GM18520 (cell line): ENCODE measurements around the gene XYLT1.

Experiments
- ATAC-seq: cut with Tn5 transposase; IDR thresholded peaks from one replicate; pipeline ENCODE4 v1.9.1; 2021; ENCODE audit not compliant: unreplicated experiment

Gene XYLT1

DNA sequence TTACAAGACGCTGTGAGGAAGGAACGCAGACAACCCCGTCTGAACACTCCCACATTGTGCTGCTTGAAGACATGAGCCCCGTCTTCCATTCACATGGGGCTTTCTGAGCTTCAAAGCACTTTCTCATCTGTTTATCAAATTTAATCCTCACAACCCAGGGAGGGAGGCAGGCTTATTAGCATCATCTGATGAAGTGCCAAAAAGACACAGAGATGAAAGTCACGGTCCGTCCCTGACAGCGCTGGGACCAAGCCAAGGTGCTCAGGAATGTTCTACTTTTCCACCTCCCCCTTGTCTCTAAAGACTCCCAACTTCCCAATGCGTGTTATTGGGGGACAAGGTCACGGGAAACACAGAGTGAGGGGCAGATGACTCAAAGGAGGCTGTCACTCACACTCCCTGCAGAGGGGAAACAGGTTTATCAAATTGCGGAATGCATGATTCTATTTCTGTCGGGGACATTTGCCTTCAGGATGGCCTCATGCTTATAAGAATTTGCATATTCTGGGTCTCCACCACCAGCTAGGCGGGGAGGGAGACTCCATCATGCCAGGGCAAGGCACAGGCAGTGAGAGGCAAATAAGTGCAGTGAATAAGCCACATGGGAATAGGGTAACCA, 10.7 kb downstream of the XYLT1 start:
- ATAC-seq: no peak

DNA sequence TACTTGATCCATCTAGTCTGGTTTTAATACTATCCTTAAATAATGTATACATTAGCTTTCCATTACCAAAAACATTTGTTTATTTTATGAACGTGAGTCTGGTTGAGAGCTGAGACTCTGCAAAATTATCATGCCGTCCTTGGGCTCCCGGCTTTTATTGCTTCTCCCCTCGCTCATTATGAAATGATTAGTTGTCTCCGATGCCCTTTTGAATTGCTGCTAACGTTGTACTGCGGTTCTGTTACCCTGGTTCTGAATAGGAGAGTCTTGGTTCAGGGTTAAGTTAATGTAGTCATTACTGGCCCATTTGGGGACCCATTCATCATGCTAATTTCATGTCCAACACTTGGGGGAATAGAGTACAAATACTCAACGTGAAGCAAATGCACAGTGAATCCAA, 12.8 kb downstream of the XYLT1 start:
- no peak for ATAC-seq

DNA sequence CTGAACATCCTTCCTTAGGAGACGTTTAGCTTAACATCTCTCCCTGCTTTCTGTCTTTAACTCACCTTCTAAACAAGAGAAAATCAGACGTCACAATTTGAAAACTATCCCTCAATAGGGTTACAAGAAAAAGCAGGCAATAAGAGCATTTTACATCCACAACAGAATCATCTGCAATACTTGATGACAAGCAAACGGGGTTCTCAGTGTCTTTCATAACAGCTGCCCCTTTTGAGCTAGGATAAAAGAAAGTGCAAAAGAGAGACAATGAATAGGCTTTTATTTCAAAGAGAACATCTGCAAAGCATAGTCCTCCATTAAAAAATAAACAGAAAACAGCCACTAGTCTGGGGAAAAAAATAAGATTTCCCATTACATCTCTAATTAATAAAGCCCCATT, 13.2 kb downstream of the XYLT1 start:
- no peak for ATAC-seq

DNA sequence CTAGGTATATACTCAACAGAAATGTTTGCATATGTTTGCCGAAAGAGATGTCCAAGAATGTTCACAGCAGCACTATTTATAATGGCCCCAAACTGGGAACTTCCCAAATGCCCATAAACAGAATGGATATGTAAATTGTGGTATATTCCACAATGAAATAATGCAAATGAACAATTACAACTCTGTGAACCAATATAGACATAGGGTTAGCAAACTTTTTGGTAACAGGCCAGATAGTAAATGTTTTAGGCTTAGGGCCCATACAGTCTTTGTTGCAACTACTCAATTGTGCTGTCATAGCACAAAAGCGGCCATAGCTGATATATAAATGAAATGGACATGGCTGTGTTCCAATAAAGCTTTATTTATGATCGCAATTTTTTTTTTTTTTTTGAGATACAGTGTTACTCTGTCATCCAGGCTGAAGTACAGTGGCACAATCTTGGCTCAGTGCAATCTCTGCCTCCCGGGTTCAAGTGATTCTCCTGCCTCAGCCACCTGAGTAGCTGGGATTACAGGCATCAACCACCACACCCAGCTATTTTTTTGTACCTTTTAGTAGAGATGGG, 16.5 kb downstream of the XYLT1 start:
- ATAC-seq: no peak

DNA sequence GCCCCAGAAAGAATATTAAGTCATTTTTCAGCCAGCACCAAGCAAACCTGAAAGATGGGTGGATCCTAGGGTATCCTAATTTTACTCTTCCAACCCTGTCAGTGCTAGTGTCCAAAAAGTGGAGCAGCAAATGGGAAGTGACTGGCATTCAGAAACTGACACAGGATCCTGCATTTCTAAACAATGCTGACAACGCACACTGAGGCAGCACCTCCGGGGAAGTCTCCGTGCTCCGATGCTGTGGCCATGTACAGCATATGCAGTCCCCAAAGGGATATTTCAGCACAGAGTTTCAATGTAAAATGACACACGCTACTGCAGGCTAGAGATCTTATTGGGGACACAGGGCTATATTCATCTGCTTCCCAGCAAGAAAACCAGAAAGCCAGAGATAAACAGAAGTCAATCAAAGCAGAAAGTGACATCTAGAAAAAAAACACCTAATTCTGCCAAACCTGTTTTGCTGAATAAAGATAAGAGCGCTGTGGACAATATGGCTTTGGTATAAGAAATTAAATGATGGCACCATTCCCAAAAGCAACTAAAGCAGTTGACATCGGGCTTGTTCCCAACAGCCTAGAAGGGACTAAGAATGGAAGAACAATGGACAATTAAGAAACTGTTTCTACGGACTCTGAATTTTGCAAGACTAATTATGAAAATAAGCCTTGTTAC, 17.3 kb downstream of the XYLT1 start:
- ATAC-seq: no peak

DNA sequence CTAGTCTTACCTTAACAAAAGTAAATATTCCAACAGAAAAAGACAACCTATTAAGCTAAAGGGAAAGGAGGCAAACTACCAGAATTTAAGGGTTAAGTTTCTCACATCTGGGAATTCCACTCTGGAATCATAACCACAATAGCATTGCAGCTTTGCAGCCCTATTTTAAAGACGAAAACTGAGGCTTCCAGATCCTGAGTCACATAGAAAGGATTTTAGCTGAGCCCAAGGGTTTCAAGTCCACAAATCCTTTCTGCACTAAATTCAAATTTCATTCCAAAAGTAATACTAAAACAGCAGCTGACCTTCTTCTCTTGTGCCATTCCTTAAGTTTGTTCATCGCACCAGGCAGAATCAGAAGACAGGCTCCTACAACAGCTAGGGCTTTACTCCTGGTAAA, 17.8 kb downstream of the XYLT1 start:
- ATAC-seq: no peak

DNA sequence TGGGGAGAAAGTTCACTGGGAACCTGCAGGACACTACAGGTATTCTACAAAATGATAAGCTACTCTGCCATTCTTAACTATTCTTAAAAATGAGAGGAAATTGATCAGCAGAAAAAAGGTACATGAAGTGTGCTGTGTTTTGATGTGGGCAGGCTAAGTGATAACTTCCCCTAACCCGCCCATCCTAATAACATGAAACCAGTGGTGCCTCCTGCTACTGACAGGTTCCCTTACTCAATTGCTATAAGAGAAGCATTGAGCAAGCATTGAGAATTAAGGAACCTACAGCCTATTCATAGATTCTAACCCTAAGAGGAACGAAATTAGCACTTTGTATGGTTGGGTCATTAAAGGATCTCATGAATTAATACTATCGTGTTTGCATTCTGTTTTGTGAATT, 18.9 kb downstream of the XYLT1 start:
- no peak for ATAC-seq

DNA sequence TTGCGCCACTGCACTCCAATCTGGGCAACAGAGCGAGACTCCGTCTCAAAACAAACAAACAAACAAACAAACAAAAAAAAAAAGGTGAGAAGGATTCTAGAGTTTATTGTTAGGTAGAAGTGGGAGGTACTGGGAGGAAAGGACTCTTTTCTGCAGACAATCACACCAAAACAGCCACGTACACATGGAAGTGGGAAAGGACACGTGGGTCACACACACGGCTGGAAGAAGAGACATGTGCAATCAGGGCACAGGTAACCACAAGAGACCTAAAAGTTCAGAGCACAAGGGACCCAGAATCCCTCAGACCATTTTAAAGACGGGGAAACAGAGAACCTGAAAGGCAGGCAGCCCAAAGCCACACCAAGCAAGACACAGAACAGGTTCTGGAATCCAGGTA, 20.5 kb downstream of the XYLT1 start:
- ATAC-seq: no peak

DNA sequence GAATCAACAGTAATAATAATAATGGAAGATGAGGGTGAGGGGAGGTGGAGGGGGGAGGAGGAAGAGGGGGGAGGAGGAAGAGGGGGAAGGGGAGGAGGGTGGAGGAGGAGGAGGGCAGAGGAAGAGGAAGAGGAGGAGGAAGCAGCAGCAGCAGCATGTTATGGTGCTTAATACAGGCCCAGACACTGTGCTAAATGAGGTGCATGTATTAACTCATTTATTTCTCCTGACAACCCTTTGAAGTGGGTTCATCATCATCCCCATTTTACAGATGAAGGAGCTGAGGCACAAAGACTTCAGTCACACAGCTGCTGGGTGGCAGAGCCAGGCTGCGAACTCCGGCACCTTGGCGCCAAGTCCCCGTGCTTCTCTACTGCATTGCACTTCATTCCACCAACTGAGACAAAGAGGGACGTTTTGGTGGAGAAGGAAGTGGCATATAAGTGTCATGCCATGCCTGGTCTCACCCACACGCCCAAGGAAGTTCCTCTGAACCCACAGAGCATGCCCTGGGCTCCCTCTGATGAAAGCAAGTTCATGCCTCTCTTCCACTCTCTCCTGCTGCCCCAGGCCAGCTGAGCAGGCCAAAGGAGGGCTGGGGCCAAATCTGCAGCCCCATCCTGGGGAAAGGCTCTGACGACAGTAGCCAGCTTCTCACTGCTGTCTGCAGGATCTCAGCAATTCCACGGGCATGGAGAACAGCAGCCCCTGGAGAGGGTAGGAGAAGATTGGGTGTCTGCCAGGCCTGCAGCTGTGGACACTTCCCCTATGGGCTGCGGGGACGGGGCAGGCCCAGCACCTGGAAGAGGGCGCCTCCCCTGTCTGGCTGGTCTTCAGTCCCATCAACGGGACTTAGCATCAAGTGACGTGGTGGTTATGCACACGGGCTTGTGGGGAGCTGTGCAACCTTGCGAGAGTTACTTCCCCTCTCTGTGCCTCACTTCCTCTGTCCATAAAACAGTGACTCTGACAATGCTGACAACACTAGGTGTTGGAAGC, 21.8 kb downstream of the XYLT1 start:
- ATAC-seq: no peak

DNA sequence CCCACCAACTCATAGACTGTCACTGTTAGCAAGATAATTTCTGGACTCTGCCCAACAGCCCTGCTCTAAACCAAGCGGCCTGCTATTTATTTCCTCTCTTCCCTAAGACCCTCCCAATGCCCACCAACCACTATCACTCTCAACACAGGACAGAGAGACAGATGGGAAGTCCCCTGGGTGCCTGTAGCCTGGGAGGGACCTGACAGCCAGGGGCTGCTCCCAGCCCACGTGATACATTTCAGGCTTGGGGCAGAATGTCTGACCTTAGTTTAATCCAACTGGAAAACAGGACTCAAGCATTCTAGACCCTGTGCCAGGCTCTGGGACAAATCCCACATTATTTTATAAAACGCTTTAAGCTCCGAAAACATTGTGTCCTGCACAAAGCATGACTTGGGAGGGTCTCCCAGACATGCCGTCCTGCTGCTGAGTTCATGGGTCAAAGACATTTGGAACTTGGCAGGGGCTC, 23.6 kb downstream of the XYLT1 start:
- no peak for ATAC-seq

DNA sequence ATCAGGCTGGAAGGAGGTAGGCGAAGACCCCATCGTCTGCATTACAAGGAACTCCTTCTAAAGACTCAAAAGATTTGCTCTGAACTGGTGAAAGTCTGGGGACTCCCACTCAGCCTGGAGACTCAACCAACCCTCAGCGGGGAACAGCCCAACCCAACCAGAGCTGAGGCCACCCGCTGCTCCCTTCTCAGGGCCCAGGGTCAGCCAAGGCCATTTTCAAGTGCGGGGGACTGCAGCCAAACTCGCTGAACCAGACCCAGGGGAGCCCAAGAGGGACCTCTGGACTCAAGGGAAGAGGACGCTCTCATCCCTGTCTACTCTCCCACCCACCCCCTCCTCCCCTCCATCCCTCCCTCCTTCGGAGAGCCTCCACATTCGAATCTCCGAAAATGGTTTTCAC, 24.1 kb downstream of the XYLT1 start:
- no peak for ATAC-seq

DNA sequence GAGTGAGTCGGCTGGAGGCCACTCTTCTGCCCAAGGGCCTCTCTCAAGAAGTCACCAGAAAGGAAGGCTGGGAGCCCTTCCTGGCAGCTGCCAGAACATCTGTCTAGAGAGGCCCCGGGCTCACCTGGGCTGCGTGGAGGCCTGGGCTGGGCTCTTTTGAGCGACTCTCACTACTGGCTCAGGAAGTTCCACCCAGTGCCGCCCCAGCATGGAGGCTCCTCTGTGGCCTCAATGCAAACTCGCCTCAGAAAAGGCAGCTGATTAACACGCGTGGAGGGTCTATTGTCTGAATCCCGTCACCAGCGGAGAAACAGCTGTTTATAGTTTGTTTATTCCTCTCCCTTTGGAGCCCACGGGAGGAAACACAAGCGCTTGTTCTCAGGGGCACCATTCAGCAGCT, 25.3 kb downstream of the XYLT1 start:
- ATAC-seq: no peak

DNA sequence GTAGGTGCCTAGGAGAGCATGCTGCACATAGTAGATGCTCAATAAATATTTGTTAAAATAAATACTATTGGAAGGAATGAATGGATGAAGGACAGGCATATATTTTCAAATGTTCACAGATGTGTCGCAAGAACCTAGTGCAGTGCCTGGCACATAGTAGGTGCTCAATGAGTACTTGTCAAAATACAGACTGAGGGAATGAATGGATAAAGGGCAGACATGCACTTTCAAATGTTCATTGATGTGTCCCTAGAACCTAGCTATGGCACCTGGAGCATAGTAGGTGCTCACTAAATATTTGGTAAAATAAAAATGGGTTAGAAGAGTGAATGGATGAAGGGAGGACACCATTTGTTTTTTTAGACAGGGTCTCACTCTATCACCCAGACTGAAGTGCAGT, 26.1 kb downstream of the XYLT1 start:
- no peak for ATAC-seq

DNA sequence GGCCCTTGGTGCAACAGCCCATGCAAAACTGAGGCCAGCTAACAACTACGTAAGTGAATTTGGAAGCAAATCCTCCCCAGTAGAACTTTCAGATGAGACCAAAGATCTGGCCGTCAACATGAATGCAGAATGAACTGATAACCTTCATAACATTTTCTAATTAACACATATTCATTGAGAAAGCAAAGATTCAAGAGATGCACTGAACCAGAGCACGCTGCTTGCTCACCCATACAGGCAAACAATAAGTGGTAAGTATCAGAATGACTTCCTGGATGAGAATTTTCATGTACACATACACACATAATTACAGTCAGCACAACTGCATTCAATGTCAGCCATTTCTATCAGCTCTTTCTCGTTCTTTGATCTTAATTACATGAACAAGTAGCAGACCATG, 30.6 kb downstream of the XYLT1 start:
- no peak for ATAC-seq

DNA sequence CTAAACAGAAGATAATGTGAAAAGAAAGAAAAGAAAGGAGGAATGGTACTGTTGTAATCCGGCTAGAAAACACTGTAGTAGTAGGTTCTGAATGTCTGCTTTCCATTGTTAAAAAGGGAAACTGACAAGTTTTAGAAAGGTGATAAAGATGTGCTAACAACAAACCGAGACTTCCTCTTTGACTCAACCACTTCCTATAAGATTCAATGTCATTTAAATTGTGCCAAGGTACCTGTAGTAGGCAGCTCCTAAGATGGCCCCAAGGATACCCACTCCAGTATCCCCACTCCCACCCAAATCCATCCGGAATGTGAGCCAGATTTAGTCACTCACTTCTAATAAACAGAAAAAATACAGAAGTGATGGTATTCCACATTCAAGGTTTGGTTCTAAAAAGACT, 31.2 kb downstream of the XYLT1 start:
- no peak for ATAC-seq

DNA sequence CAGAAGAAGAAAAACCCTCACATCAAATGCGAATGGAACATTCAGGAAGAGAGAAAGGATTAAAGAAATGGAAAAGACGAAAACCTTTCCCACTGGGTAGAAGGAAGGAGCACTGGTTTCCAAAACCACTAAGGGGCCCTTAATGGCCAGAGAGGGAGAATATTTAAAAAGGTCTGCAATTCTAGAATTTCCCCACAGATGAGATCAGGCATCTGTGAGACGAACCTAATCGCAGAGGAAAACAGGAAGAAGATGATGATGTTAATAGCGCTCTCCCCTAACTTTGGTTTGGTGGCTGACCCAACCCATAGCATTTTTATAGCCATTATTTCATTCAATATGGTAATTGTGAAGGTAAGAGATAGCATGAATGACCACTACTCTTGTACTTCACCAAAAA, 32.8 kb downstream of the XYLT1 start:
- no peak for ATAC-seq

DNA sequence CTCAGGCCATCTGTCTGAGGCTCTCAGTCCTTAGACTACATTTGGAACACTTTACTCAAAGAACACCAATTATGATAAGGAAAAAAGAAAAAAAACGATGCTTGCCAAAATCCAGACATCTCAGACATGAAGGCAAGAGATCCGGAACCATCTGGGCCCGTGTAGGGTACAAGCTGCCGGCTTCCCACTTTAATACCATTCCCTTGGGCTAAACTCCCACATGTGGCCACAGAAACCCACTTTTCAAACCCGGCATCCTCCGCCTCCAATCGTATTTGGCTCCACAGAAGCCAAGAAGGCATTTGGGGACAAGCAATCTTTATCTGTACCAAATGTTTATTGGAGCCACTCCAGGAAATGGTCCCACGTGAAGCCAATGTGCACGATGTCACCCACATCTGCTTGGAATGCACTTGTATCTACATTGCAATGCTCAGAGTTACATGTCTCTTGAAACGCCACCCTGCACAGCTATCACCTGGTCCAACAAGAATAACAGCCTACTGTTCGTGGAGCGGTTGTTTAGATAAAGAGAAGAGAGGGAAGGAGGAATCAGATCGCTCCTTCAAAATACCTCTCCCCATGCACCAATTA, 33.5 kb downstream of the XYLT1 start:
- no peak for ATAC-seq

DNA sequence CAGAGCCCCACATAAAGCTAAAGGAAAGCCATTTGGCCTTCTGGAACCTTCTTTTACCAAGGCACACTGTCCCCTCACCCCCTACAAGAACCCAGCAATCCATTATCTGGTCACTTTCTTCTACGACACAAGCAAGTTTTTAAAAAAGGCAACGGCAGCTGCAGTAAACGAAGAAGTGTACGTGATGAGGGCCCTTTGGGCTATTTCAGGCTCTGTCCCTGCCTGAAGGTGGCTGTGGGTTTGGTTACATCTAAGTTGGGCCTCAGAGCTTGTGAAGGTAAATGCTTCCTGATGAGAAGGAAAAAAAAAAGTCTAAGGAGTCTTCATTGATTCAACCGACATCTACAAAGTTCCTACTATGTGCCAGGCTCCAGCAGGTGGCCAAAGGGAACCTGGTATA, 35.4 kb downstream of the XYLT1 start:
- ATAC-seq: no peak

DNA sequence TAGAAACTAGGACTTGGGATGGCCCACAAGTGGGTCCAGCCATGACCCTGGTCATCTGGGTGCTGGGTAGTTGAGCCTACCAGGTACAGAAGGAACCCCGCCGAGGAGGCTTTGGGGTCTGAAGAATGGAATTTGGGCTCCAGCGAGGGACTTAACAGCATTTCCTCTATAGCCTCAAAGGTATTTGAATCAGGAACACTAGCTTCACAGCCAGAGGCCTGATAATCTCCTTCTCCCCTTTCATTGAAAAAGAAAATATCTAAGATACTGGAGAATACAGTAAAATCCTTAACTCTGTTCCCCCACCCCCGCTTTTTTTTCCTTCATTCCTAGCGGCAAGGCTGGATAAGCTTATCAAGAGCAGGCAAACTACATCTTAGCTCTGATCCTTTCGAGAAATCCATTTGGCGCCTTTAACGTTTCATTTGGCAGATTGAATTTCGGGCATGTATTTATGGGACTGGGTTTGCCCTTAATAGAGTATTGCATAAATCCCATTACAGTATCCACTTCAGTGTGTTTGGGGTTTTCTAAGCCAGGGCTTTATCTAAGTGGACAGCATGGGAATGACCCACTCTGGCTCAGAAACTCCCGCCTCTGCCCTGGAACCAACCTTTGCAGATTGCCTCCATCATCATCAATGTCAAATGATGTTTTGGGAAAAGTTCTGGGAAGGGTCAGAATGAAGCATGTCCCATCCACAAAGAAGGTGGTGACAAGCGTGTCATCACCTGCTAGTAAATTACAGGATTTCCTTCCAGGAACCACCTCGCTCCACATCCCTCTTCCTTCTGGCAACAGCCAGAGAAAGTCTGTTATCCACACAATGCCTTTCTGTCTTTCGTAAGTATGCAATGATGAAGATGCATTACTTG, 36.9 kb downstream of the XYLT1 start:
- ATAC-seq: no peak

DNA sequence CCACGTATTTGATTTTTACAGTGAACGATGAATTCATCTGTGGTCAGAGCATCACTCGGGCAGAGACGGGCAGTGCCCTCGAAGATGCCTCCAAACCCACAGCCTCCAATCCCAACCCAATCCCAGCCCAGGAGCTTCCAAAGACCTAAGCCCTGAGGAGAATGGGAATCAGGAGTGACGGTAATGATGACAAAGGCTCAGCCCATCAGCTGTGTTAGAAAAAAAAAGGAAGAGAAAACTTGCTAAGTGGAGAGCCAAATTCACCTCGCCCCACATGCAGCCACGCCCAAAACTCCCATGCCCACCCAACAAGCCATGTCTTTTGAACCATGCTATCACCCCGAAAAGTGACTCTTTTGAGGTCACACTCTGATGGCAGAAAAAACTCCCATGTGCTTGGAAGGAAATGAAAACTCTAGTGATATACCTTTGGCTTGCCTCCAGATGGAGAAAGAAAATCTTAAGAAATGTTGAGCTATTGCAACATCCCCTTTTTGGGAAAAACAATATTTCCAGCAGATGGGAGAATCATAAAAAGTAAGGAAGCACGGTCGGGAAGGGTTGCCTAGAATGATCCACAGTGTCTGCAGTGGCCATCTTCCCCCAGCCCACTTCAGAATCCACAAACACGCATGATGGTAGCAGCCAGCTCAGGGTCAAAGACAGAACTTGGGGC, 37.7 kb downstream of the XYLT1 start:
- no peak for ATAC-seq
